Lower lobe of right lung (tissue), 2 donors: ENCODE measurements around the gene HDLBP. TPM values are rescaled to one million over a fixed set of nuclear protein-coding genes. Genes with fewer than 3 reads are reported as not detected.

Experiments
- ATAC-seq, 2 donors: fragments of 200-7000 bp; cut with Tn5 transposase; one replicate each; pipeline ENCODE4 v1.9.1; 2020 to 2022; ENCODE audit warnings: mild to moderate bottlenecking in 2 of 2, moderate library complexity in 2 of 2
- DNase-seq: peaks from one replicate; pipeline ENCODE4 v3.0.0-alpha.2; 2020
- H3K27ac ChIP-seq: fragments of 200-600 bp; one replicate; pipeline ENCODE4 v1.8.0; 2022
- H3K27me3 ChIP-seq: fragments of 200-600 bp; one replicate; pipeline ENCODE4 v1.8.0; 2022; ENCODE audit warnings: low read depth
- H3K36me3 ChIP-seq: fragments of 200-600 bp; one replicate; pipeline ENCODE4 v1.8.0; 2022; ENCODE audit warnings: mild to moderate bottlenecking
- H3K4me1 ChIP-seq: fragments of 200-600 bp; one replicate; pipeline ENCODE4 v1.8.0; 2022
- H3K4me3 ChIP-seq: fragments of 200-600 bp; one replicate; pipeline ENCODE4 v1.8.0; 2022; ENCODE audit warnings: mild to moderate bottlenecking
- H3K9me3 ChIP-seq: fragments of 200-600 bp; one replicate; pipeline ENCODE4 v1.8.0; 2022
- CTCF ChIP-seq: fragments of 200-600 bp; IDR thresholded peaks from one replicate; pipeline ENCODE4 v1.8.0; 2022; ENCODE audit warnings: antibody characterized with exemption, mild to moderate bottlenecking
- intact Hi-C: fragments of 100-400 bp; cut with DNase I; formaldehyde crosslinking; loops from one replicate; pipeline ENCODE4 v1.11.0; 2022
- total RNA-seq: library from RNA; stranded (reverse); fragmentation: NEBNext Ultra II Directional; extraction: Animal tissue kit (Norgen Biotek cat#: 25700); gene quantifications from one replicate; pipeline ENCODE4 v1.2.1, GENCODE V29; 2021
- donor health status: DM: no; HTN: yes; CAD: no; lungs with severe emphysema.

HDLBP gene
- total RNA-seq, 1 donor from 2014 or later, result 387 TPM

GRCh38 chr2:241248289-241248688 is 67.2 kb downstream of the HDLBP start:
- H3K36me3 ChIP-seq, result peaks cover 100% of the 10 kb centered on the region
- no peak for TF ChIP-seq CTCF
- ATAC-seq, result no peak
- H3K4me1 ChIP-seq, result no peaks in the 10 kb centered on the region
- no peak overlapping the region for H3K4me3 ChIP-seq
- no peak for DNase-seq
- H3K9me3 ChIP-seq, result no peaks in the 10 kb centered on the region
- intact Hi-C loops, result no loop called here
- H3K27me3 ChIP-seq, result no peaks in the 10 kb centered on the region
- H3K27ac ChIP-seq, result no peak overlapping the region

DNA sequence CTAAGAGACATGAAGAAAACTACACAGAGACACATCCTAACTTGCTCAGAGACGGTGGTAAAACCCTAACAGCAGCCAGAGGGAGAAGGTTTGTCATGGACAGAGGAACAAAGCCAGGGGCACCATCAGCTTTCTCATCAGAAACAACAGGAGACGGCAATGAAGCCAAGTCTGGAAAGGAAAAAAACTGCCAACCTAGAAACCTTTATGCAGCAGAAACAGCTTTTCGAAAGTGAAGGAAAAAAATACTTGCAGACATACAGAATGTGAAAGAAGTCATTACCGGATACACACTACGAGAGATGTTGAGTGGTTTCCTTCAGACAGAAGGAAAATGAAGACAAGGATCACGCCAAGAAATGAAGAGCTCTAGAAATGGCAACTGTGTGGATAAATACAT is 71.1 kb downstream of the HDLBP start:
- H3K36me3 ChIP-seq, result peaks cover 100% of the 10 kb centered on the region
- intact Hi-C loops, result no loop called here
- no peak overlapping the region for H3K27ac ChIP-seq
- H3K27me3 ChIP-seq, result no peaks in the 10 kb centered on the region
- H3K4me1 ChIP-seq, result no peaks in the 10 kb centered on the region
- H3K4me3 ChIP-seq, result no peak overlapping the region
- TF ChIP-seq CTCF, result no peak
- no peaks in the 10 kb centered on the region for H3K9me3 ChIP-seq
- ATAC-seq (no peak), DNase-seq (no peak)

- Histone ChIP-seq H3K27me3 (no peaks in the 10 kb centered on the region), H3K4me3 (no peak overlapping the region), H3K36me3 (peaks cover 100% of the 10 kb centered on the region), H3K27ac (no peak overlapping the region), H3K4me1 (no peaks in the 10 kb centered on the region), H3K9me3 (no peaks in the 10 kb centered on the region)
- intact Hi-C loops, result no loop called here
- ATAC-seq (no peak), DNase-seq (no peak)
- no peak for TF ChIP-seq CTCF
Measured at GRCh38 chr2:241242306-241242705, 73.2 kb downstream of the HDLBP start.

DNA sequence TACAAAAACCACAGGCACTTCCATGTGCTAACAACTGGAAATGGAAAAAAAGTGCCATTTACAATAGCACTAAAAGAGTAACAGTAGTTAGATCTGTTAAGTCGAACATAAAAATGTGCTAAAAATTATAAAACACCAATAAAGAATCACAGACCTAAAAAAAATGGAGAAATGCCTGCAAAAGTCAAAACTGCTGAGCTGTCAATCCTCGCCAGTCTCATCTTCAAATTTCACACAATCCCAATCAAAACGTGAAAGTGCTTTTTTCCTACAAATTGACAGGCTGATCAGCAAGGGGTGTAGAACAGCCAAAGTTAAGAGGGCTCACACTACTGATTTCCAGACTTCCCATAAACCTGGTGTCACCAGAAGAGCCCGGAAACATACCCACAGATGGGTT is 73.8 kb downstream of the HDLBP start:
- intact Hi-C loops, result no loop called here
- ATAC-seq, result no peak
- no peak for DNase-seq
- H3K27ac ChIP-seq, result no peak overlapping the region
- no peaks in the 10 kb centered on the region for H3K27me3 ChIP-seq
- no peak for TF ChIP-seq CTCF
- no peak overlapping the region for H3K4me3 ChIP-seq
- peaks cover 100% of the 10 kb centered on the region for H3K36me3 ChIP-seq
- H3K9me3 ChIP-seq, result no peaks in the 10 kb centered on the region
- H3K4me1 ChIP-seq, result no peaks in the 10 kb centered on the region

GRCh38 chr2:241240320-241241004 is 75.0 kb downstream of the HDLBP start:
- no peak for DNase-seq
- no peak overlapping the region for H3K27ac ChIP-seq
- H3K4me3 ChIP-seq, result no peak overlapping the region
- no peaks in the 10 kb centered on the region for H3K9me3 ChIP-seq
- ATAC-seq, result no peak
- intact Hi-C loops, result no loop called here
- H3K4me1 ChIP-seq, result no peaks in the 10 kb centered on the region
- no peaks in the 10 kb centered on the region for H3K27me3 ChIP-seq
- no peak for TF ChIP-seq CTCF
- peaks cover 100% of the 10 kb centered on the region for H3K36me3 ChIP-seq
